Thymus (tissue), 11 donors: Measurements from ENCODE around the gene TRIM28. TPM values are rescaled to one million over a fixed set of nuclear protein-coding genes. Genes with fewer than 3 reads are reported as not detected.

Experiments
- DNase-seq, 9 donors: peaks; one replicate each; pipeline ENCODE4 v3.0.0-alpha.2; 2013; ENCODE audit warnings: low spot score in 9 of 9, low read depth in 6 of 9, missing footprints in 1 of 9
- H3K27ac ChIP-seq, 2 donors: one replicate each; pipeline ENCODE4 v1.5.1; 2013; ENCODE audit warnings: control low read depth in 1 of 2, low read depth in 1 of 2, low read length in 1 of 2, mild to moderate bottlenecking in 1 of 2, moderate library complexity in 1 of 2
- H3K27me3 ChIP-seq, 2 donors: one replicate each; pipeline ENCODE4 v1.5.1; 2013; ENCODE audit warnings: low read length in 1 of 2; ENCODE audit not compliant: control insufficient read depth in 2 of 2, insufficient read depth in 1 of 2
- H3K36me3 ChIP-seq, 2 donors: one replicate each; pipeline ENCODE4 v1.5.1; 2013; ENCODE audit warnings: low read length in 1 of 2, mild to moderate bottlenecking in 1 of 2, moderate library complexity in 1 of 2; ENCODE audit not compliant: control insufficient read depth in 2 of 2, insufficient read depth in 2 of 2
- H3K4me1 ChIP-seq, 2 donors: one replicate each; pipeline ENCODE4 v1.5.1; 2013; ENCODE audit warnings: low read length in 2 of 2; ENCODE audit not compliant: control insufficient read depth in 2 of 2, insufficient read depth in 2 of 2
- H3K4me3 ChIP-seq, 2 donors: one replicate each; pipeline ENCODE4 v1.5.1; 2013; ENCODE audit warnings: low read length in 2 of 2, control low read depth in 1 of 2, mild to moderate bottlenecking in 1 of 2
- H3K9me3 ChIP-seq, 2 donors: one replicate each; pipeline ENCODE4 v1.5.1; 2013; ENCODE audit warnings: low read length in 1 of 2, mild to moderate bottlenecking in 1 of 2; ENCODE audit not compliant: control insufficient read depth in 2 of 2, insufficient read depth in 1 of 2
- WGBS: extraction: QIAGEN DNeasy Blood & Tissue Kit; methylation state at CpG from one replicate; pipeline ENCODE4 v1.1.7; 2013; 5-methylcytosine and 5-hydroxymethylcytosine counted together
- polyA plus RNA-seq: library from polyadenylated mRNA; stranded (reverse); fragments of 200-250 nt; gene quantifications from one replicate; pipeline ENCODE4 v1.2.3, GENCODE V29; 2013
- total RNA-seq: library from RNA; stranded (reverse); fragments of 120-200 nt; gene quantifications from one replicate; pipeline ENCODE4 v1.2.4, GENCODE V29; 2013
- donor health status: healthy.

The TRIM28 gene
- total and polyA plus RNA-seq, 2 donors, result 220 to 333 TPM

- H3K27me3 ChIP-seq, result no peaks in the 10 kb centered on the region
- no peak overlapping the region for H3K4me3 ChIP-seq
- peaks cover 0 to 11% of the 10 kb centered on the region in 2 donors for H3K9me3 ChIP-seq
- H3K36me3 ChIP-seq, result no peaks in the 10 kb centered on the region
- DNase-seq, result no peak
- no peak overlapping the region for H3K27ac ChIP-seq
- 94% methylated on average over 11 of the region's 11 CpGs for WGBS
- peaks cover 7 to 12% of the 10 kb centered on the region in 2 donors for H3K4me1 ChIP-seq
Observed at GRCh38 chr19:58509731-58510083, 34.2 kb upstream of the TRIM28 start.

- Histone ChIP-seq H3K27ac (no peak overlapping the region), H3K36me3 (no peaks in the 10 kb centered on the region), H3K27me3 (no peaks in the 10 kb centered on the region), H3K4me3 (no peak overlapping the region), H3K9me3 (peaks cover 0 to 11% of the 10 kb centered on the region in 2 donors), H3K4me1 (peaks cover 7 to 12% of the 10 kb centered on the region in 2 donors)
- DNase-seq, result no peak
- WGBS, result 93% methylated on average over 8 of the region's 8 CpGs
Observed at GRCh38 chr19:58510084-58510862, 33.6 kb upstream of the TRIM28 start.

GRCh38 chr19:58511353-58512208 lies 32.3 kb upstream of the TRIM28 start, which contains the start of gene SLC27A5:
SLC27A5 (minus strand) TSS chr19:58511992; CDS start chr19:58511955, 37 bp downstream.
- H3K27me3 ChIP-seq, result no peaks in the 10 kb centered on the region
- peaks cover 7 to 14% of the 10 kb centered on the region in 2 donors for H3K4me1 ChIP-seq
- peaks cover 10 to 11% of the 10 kb centered on the region in 2 donors for H3K36me3 ChIP-seq
- H3K4me3 ChIP-seq, result no peak within 1 kb of the TSS
- no peak for DNase-seq
- peaks cover 0 to 11% of the 10 kb centered on the region in 2 donors for H3K9me3 ChIP-seq
- no peak within 1 kb of the TSS for H3K27ac ChIP-seq
- 96% methylated on average over 25 of the region's 25 CpGs for WGBS

GRCh38 chr19:58513213-58513693 lies 30.6 kb upstream of the TRIM28 start:
- peaks cover 11 to 18% of the 10 kb centered on the region in 2 donors for H3K4me1 ChIP-seq
- 95% methylated on average over 10 of the region's 10 CpGs for WGBS
- no peak overlapping the region for H3K4me3 ChIP-seq
- H3K27me3 ChIP-seq, result no peaks in the 10 kb centered on the region
- H3K36me3 ChIP-seq, result peaks cover 18 to 21% of the 10 kb centered on the region in 2 donors
- DNase-seq, result no peak
- H3K9me3 ChIP-seq, result peaks cover 2 to 3% of the 10 kb centered on the region in 2 donors
- peak overlapping the region in 1 of 2 donors; percentile 55 for H3K27ac ChIP-seq

GRCh38 chr19:58513694-58514563 lies 29.9 kb upstream of the TRIM28 start:
- Histone ChIP-seq H3K27me3 (no peaks in the 10 kb centered on the region), H3K36me3 (peaks cover 18 to 21% of the 10 kb centered on the region in 2 donors), H3K4me1 (peaks cover 17 to 25% of the 10 kb centered on the region in 2 donors), H3K27ac (peak overlapping the region; percentile 6 to 55), H3K4me3 (peak overlapping the region; percentile 42 to 48), H3K9me3 (peaks cover 2 to 4% of the 10 kb centered on the region in 2 donors)
- DNase-seq, result peak; percentile 76 to 98 (median 90)
- WGBS, result 9% methylated on average over 66 of the region's 66 CpGs

- Histone ChIP-seq H3K4me3 (peak overlapping the region in 1 of 2 donors; percentile 42), H3K9me3 (peaks cover 2 to 4% of the 10 kb centered on the region in 2 donors), H3K36me3 (peaks cover 18 to 21% of the 10 kb centered on the region in 2 donors), H3K27me3 (no peaks in the 10 kb centered on the region), H3K27ac (no peak overlapping the region), H3K4me1 (peaks cover 17 to 26% of the 10 kb centered on the region in 2 donors)
- 85% methylated on average over 3 of the region's 3 CpGs for WGBS
- no peak for DNase-seq
Observed at GRCh38 chr19:58514564-58515022, 29.3 kb upstream of the TRIM28 start.

GRCh38 chr19:58515259-58515658 lies 28.6 kb upstream of the TRIM28 start:
- H3K36me3 ChIP-seq, result peaks cover 18 to 21% of the 10 kb centered on the region in 2 donors
- peaks cover 2 to 4% of the 10 kb centered on the region in 2 donors for H3K9me3 ChIP-seq
- H3K4me3 ChIP-seq, result no peak overlapping the region
- no peak overlapping the region for H3K27ac ChIP-seq
- H3K27me3 ChIP-seq, result no peaks in the 10 kb centered on the region
- peaks cover 17 to 30% of the 10 kb centered on the region in 2 donors for H3K4me1 ChIP-seq
- no peak for DNase-seq
- WGBS, result 98% methylated on average over 2 of the region's 2 CpGs

GRCh38 chr19:58516246-58516836 lies 27.5 kb upstream of the TRIM28 start:
- H3K27me3 ChIP-seq, result no peaks in the 10 kb centered on the region
- WGBS, result 97% methylated on average over 25 of the region's 25 CpGs
- no peak for DNase-seq
- peaks cover 2 to 4% of the 10 kb centered on the region in 2 donors for H3K9me3 ChIP-seq
- peaks cover 17 to 35% of the 10 kb centered on the region in 2 donors for H3K4me1 ChIP-seq
- no peak overlapping the region for H3K27ac ChIP-seq
- H3K36me3 ChIP-seq, result peaks cover 18 to 21% of the 10 kb centered on the region in 2 donors
- H3K4me3 ChIP-seq, result no peak overlapping the region
